ENCODE data around the gene THAP7. TPM values are rescaled to one million over a fixed set of nuclear protein-coding genes. Genes with fewer than 3 reads are reported as not detected.

The THAP7 gene
- total RNA-seq, 1 donor from 2014 or later = 14.7 TPM

DNA sequence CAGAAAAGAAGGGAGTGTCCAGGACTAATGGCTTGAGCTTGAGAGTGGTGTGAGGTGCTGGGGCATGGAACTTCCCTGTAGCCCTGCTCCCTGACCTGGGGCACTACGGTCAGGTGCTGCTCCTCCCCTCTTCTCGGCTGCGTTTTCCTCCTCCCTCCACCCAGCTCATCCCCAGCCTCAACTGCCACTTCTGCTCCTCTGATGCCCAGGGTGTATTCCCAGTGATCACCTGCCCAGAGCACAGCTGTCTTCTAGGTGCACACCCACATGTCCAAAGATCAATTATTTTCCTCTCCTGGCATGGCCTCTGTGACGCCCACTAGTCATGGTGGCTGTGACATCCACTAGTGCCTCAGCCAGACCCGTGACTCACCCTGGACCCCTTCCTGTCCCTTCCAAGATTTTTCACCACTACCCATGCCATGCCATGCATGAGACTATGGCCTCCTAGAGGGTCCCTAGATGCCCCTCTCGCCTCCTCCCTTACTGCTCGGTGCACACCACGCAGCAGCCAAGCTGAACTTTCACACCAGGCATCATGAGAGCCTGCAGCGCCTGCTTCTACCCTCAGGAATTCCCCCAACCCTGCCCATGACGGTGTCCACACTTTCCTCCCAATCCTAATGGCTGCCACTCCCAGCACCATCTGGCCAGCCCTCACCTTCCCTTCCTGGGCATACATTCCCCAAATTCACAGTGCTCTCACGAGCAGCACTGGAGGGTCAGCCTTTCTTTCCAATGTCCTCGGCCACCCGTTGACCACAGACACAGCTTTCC lies 14.9 kb upstream of the THAP7 start:
- DNase-seq (ENCODE audit: low spot score) = no peak
- H3K36me3 Mint-ChIP-seq = peaks cover 2% of the 10 kb centered on the region
- H3K4me3 Mint-ChIP-seq = peak overlapping the region; percentile 52
- Histone ChIP-seq H4K20me1 (ENCODE audit: low read depth) (no peaks in the 10 kb centered on the region), H3K4me3 (no peak overlapping the region), H3K36me3 (no peaks in the 10 kb centered on the region), H3F3A (ENCODE audit: low read depth) (peaks cover 21% of the 10 kb centered on the region), H3K9ac (no peak overlapping the region), H3K27me3 (no peaks in the 10 kb centered on the region), H3K9me3 (ENCODE audit: low read depth) (no peaks in the 10 kb centered on the region), H3K4me2 (no peak overlapping the region), H3K27ac (no peak overlapping the region), H3K79me2 (ENCODE audit: low read depth) (no peaks in the 10 kb centered on the region), H3K4me1 (peaks cover 23% of the 10 kb centered on the region), H2AFZ (replicated peaks) (no peak overlapping the region)
- peaks cover 65% of the 10 kb centered on the region for H3K4me1 Mint-ChIP-seq
- no peaks in the 10 kb centered on the region for H3K9me3 Mint-ChIP-seq
- TF ChIP-seq EZH2phosphoT487 (IDR thresholded peaks at IDR 0.05) (no peak), EZH2 (IDR thresholded peaks at IDR 0.05) (no peak), CTCF (IDR thresholded peaks at IDR 0.05) (no peak)
- peaks cover 4% of the 10 kb centered on the region for H3K27me3 Mint-ChIP-seq (ENCODE audit: insufficient read depth, low read depth)
- H3K27ac Mint-ChIP-seq = peak overlapping the region; percentile 92

DNA sequence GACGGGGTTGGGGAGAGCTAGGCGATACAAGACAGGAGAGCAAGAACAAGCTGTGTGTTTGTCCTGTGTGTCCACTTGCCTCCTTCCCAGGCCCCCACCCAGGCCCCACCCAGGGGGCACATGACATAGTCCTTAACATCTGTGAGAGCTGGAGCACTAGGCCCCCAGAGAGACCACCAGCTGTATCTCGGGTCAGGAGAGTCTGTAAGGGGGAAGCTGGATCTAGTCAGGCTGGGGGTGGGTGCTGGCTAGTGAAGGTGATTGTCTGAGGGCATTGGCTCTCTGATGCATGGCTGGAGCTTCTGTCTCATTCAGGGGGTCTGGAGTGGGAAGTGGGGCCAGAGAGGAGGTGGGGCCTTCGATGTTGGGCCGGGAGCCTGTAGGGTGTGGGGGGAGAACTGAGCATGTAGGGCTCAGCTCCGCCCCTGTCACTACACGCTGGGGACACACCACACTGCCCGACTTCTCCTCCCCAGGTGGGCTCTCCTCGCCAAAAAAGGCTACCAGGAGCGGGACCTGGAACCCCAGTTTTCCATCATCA lies 13.6 kb upstream of the THAP7 start:
- Histone ChIP-seq H3K9ac (no peak overlapping the region), H3K4me2 (peak overlapping the region; percentile 68), H2AFZ (replicated peaks) (no peak overlapping the region), H3F3A (ENCODE audit: low read depth) (peaks cover 21% of the 10 kb centered on the region), H3K27me3 (no peaks in the 10 kb centered on the region), H3K27ac (no peak overlapping the region), H3K4me1 (peaks cover 23% of the 10 kb centered on the region), H4K20me1 (ENCODE audit: low read depth) (no peaks in the 10 kb centered on the region), H3K4me3 (no peak overlapping the region), H3K9me3 (ENCODE audit: low read depth) (no peaks in the 10 kb centered on the region), H3K79me2 (ENCODE audit: low read depth) (no peaks in the 10 kb centered on the region), H3K36me3 (no peaks in the 10 kb centered on the region)
- TF ChIP-seq CTCF (IDR thresholded peaks at IDR 0.05) (no peak), EZH2phosphoT487 (IDR thresholded peaks at IDR 0.05) (no peak), EZH2 (IDR thresholded peaks at IDR 0.05) (no peak)
- Mint-ChIP-seq H3K27me3 (ENCODE audit: insufficient read depth, low read depth) (peaks cover 4% of the 10 kb centered on the region), H3K4me3 (peak overlapping the region; percentile 96), H3K9me3 (no peaks in the 10 kb centered on the region), H3K27ac (peak overlapping the region; percentile 99), H3K4me1 (peaks cover 63% of the 10 kb centered on the region), H3K36me3 (peaks cover 5% of the 10 kb centered on the region)
- DNase-seq (ENCODE audit: low spot score) = no peak

DNA sequence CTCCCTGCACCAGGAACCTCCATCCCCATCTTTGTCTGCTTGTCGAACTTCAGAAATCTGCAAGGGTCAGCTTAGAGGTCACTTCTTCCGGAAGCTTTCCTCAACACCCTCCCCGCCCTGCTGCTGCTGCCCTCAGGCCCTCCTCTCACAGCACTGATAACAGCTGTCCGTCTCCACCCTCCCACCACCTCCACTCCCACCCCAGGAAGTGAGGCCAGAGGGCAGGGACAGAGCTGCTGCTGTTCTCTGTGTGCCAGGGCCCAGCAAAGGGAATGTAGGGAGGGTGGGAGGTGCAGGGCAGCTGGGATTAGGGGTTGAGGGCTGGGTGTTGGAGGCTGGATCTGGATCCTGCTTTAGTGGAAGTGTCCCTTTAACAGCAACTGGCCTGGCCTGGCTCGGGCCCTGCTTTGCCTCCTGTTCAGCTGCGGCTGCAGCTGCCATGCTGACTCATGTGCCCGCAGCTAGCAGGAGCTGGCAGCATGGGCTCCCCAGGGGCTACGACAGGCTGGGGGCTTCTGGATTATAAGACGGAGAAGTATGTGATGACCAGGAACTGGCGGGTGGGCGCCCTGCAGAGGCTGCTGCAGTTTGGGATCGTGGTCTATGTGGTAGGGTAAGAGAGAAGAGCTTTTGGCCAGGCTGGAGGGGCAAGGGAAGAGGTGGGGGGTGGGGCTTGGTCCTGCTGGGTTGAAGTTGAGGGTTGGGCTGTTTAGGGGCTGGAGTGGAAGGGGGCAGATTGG lies 13.0 kb upstream of the THAP7 start, which contains the start of gene P2RX6:
Gene P2RX6, plus strand, starts transcription at position 440 of the 740 bp plus-strand sequence. Its CDS starts 10 bp downstream, at position 450.
- Mint-ChIP-seq H3K4me3 (peak within 1 kb of the TSS; percentile 96), H3K9me3 (no peaks in the 10 kb centered on the region), H3K4me1 (peaks cover 60% of the 10 kb centered on the region), H3K27me3 (ENCODE audit: insufficient read depth, low read depth) (peaks cover 4% of the 10 kb centered on the region), H3K27ac (peak within 1 kb of the TSS; percentile 99), H3K36me3 (peaks cover 5% of the 10 kb centered on the region)
- peak; percentile 59 for DNase-seq (ENCODE audit: low spot score)
- Histone ChIP-seq H3F3A (ENCODE audit: low read depth) (peaks cover 26% of the 10 kb centered on the region), H3K36me3 (no peaks in the 10 kb centered on the region), H3K4me2 (peak within 1 kb of the TSS; percentile 89), H3K27ac (no peak within 1 kb of the TSS), H3K4me3 (peak within 1 kb of the TSS; percentile 64), H3K9me3 (ENCODE audit: low read depth) (no peaks in the 10 kb centered on the region), H3K4me1 (peaks cover 23% of the 10 kb centered on the region), H2AFZ (replicated peaks) (peak within 1 kb of the TSS; percentile 77), H4K20me1 (ENCODE audit: low read depth) (peaks cover 5% of the 10 kb centered on the region), H3K9ac (no peak within 1 kb of the TSS), H3K27me3 (no peaks in the 10 kb centered on the region), H3K79me2 (ENCODE audit: low read depth) (no peaks in the 10 kb centered on the region)
- TF ChIP-seq CTCF (IDR thresholded peaks at IDR 0.05) = no peak
- TF ChIP-seq EZH2phosphoT487 (IDR thresholded peaks at IDR 0.05) = no peak
- no peak for TF ChIP-seq EZH2 (IDR thresholded peaks at IDR 0.05)

Measured in neural progenitor cell (in vitro differentiated cells).